HG03354 (cell line): ENCODE results near the gene ZNF207.
"Not testable (repeated sequence)": the region's sequence is repeated elsewhere in the genome, so short reads cannot be mapped to it uniquely, and the experiment has no call there.

Experiments
- ATAC-seq: cut with Tn5 transposase; IDR thresholded peaks from one replicate; pipeline ENCODE4 v1.9.1; 2021; ENCODE audit warnings: mild to moderate bottlenecking; ENCODE audit not compliant: unreplicated experiment, poor library complexity, severe bottlenecking

Gene ZNF207

DNA sequence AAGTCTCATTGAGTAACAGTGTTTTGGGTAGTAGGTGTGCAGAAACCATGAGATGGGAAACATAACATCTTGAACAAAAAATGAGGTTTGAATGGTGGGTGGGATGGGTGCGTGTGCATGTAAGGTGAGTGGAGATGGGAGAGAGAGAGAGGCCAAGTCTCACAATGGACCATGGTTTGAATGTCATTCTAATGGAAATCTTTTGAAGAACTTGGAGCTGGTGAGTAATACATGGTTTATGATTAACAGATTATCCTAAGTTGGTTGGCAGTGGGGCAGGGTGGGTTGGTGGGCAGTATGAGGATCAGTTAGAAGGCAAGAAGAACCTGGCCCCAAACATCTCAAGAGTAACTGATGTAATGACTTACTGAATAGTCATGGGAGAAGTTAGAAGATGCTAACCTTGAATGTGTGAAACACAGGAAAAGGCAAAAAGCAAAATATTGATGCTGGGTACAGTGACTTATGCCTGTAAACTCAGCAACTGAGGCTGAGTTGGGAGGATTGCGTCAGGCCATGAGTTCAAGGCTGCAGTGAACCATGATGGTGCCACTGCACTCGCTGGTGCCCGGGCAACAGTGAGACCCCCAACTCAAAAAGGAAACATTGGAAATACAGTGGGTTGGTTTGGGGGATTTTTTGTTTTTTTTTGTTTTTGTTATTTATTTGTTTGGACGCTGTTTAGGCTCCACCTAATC is 32.7 kb downstream of the ZNF207 start:
- ATAC-seq, result no peak

DNA sequence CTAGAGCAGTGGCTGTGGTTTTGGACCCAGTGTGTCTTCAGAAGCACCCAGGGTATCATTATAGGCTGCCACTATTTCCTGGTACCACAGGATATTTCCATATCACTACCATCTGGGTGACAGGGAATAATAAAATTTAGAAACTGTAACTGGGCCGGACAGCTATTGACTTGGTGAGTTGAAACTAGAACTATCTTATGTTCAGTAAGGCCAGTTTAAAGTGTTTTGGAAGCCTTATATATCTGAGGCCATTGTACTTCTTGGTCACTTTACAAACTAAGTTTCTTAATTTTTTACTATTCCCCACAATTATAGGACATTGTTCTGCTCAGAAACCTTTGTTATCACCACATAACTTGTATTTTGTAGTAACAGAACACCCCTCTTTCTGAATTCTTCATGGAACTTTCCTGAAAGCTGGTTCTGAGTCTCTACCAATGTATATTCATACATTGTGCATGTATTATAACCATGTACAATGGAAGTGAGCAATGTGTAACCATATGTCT is 34.0 kb downstream of the ZNF207 start:
- ATAC-seq, result no peak

DNA sequence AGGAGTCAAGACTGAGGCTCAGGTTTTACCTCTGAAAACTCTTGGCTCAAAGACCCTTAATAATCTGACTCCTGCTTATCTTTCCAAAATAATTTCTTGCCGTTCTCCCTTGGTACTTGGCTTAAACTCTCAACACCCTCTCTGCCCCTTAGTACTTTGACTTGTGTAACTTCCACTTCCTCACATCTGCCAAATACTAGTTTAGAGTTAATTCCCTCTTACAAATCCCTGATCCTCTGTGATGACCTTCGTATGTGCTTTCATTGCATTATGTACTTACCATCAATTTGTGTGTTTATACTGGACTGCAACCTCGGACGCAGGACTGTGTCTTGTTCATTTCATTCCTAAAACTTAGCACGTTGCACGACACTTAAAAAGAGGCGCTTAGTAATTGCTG is 35.2 kb downstream of the ZNF207 start:
- ATAC-seq, result no peak

DNA sequence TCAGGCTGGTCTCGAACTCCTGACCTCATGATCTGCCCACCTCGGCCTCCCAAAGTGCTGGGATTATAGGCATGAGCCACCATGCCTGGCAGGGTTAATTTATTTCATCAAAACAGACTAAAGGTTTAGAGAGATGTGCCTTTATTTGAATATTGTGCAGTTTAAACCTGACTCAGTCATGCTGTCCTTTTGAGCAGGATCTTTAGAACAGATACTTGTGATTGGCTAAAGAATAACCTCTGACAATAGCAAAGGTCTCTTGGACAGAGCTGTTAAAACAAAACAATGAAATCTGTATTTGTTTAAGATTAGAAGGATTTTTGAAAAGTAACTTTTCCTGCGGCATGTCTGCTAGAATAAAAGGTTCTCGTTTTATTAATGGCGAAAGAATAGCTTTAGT is 36.0 kb downstream of the ZNF207 start:
- no peak for ATAC-seq

DNA sequence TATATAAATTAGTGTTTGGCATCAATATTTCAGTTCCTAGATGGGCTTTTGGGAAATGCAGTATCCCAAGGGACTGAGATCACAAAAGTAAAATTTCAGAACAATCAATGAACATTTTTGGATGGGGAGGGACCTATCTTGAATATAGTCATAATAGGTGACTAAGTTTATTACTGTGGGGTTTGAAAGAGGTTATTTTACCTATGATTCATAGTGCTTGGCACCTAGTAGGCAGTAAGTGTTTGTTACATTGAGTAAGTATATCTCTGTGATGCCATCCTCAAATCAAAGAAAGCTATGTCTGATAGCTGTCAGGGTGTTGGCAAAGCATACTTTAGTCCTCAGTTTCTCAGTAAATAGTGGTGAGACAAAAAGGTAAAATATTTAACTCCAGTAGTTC is 36.9 kb downstream of the ZNF207 start:
- ATAC-seq, result no peak

DNA sequence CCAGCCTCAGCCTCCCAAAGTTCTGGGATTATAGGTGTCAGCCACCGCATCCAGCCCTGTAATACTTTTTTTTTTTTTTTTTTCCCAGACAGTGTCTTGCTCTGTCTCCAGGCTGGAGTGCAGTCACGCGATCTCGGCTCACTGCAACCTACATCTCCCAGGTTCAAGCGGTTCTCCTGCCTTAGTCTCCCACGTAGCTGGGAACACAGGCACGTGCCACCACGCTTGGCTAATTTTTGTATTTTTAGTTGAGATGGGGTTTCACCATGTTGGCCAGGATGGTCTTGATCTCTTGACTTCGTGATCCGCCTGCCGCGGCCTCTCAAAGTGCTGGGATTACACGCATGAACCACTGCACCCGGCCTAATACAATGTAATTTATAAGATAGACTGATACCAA is 38.2 kb downstream of the ZNF207 start:
- not testable (repeated sequence) for ATAC-seq

DNA sequence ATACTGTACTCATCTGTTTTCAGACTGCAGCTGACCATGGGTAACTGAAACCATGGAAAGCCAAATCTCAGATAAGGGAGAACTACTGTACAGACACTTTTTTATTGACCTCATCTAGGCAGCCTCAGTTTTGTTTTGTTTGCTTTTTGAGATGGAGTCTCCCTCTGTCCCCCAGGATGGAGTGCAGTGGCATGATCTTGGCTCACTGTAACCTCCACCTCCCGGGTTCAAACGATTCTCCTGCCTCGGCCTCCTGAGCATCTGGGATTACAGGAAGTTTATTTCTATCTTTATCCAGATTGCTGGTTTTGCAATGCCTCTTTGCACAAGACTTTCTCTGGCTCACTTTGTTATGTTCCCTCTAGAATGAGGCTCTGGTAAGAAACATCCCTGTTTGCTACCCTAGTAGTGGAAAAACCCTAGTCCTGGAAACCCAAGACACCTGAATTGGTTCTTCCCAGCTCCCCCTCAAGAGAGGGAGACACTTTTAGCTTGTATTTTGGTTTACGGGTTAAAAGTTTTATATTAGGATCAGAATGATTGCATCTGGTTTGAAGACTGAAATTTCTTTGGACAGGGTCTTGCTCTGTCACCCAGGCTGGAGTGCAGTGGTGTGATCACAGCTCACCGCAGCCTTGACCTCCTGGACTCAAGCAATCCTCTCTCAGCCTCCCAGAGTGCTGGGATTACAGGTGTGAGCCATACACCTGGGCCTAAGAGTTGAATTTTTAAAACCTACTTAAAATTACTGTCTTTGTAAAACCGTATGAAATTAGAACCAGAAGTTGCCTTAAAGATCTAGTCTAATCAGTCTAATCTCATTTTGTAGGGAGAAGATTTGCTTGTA is 38.9 kb downstream of the ZNF207 start:
- ATAC-seq, result no peak

DNA sequence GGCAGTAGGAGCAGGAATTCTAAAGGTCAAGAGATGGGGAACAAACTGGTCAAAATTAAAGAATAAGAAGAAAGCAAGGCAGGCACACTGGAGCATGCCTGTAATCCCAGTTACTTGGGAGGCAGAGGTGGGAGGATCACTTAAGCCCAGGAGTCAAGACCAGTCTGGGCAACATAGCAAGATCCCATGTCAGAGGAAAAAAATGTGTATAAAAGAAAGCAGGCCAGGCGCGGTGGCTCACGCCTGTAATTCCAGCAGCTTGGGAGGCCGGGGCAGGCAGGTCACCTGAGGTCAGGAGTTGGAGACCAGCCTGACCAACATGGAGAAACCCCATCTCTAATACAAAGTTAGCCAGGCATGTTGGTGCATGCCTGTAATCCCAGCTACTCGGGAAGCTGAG is 43.9 kb downstream of the ZNF207 start:
- no peak for ATAC-seq

DNA sequence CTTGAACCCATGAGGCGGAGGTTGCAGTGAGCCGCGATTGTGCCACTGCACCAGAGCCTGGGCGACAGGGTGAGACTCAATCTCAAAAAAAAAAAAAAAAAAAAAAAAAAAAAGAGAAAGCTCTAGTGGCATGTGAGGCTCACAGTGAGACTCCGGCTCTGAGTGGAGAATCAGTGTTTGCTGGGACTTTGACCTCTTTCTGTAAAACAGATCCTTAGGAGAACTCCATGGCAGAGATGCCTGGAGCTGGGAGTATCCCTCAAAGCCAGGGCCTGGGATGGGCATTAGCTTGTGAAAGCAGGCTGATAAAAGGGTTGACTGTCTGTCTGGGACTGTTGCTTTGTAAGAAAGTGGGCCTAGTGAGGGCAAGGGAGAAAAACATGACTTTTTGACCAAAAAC is 46.4 kb downstream of the ZNF207 start:
- no peak for ATAC-seq

DNA sequence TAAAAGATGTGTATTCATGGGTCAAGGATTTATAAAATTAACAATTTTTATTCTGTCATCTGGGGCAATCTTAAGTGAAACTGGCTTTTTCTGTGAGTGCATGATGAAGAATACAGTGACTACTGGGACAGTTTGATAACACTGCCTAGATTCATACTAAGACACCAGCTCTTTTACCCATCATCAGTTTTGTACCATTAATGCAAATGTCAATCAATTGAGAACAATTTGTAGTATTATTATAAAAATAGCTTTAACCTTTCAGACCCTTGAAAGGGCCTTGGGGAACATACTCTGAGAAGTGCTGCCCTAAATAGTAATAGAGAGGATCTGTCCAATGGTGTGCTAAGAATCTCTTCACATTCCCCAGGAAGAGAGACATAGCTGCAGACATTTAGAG is 49.0 kb downstream of the ZNF207 start:
- ATAC-seq, result no peak

DNA sequence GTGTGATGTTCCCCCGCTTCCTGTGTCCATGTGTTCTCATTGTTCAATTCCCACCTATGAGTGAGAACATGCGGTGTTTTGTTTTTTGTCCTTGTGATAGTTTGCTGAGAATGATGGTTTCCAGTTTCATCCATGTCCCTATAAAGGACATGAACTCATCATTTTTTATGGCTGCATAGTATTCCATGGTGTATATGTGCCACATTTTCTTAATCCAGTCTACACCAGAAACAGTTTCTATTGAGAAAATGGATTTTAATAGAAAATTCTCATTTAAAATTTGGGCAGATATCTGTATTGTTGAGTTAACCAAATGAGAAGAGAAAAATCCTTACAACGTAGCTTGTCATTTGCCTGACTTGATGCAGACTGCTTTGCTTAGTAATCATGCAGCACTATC is 60.1 kb downstream of the ZNF207 start:
- ATAC-seq, result not testable (repeated sequence)

DNA sequence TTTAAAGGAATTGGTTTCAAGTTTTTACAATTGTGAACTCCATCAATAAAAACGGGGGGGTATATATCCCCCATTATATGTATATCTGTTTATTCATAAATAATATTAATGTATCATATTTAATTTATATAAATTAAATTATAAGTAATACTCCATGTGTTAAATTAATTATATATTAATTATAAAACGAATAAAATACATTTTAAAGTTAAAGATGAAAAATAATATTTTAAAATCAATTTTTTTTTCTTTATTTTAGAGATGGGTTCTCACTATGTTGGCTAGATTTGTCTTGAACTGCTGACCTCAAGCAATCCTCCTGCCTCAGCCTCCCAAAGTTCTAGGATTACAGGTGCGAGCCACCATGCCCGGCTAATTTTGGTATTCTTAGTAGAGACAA is 76.9 kb downstream of the ZNF207 start:
- ATAC-seq, result no peak

DNA sequence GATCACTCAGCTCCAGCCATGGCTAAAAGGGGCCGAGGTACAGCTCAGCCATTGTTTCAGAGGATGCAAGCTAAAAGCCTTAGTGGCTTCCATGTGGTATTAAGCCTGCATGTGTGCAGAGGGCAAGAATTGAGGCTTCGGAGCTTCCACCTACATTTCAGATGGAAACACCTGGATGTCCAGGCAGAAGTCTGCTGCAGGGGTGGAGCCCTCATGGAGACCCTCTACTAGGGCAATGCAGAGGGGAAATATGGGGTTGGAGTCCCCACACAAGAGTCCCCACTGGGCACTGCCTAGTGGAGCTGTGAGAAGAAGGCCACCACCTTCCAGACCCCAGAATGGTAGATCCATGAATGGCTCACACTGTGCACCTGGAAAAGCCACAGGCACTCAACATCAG is 79.6 kb downstream of the ZNF207 start:
- no peak for ATAC-seq
